Smooth muscle cell (in vitro differentiated cells): Measurements from ENCODE around the gene SRP14. TPM values are rescaled to one million over a fixed set of nuclear protein-coding genes. Genes with fewer than 3 reads are reported as not detected.
A peak's percentile ranks its signal among the peaks of the same experiment; 100 is the strongest.

ENCODE experiments used
- DNase-seq: peaks from one replicate; lab custom pipeline; 2025; ENCODE audit not compliant: unreplicated experiment; lab: John Stamatoyannopoulos, UW
- H2AFZ ChIP-seq: fragments of 200-600 bp; sonication (generic); 2 replicates; pipeline ENCODE4 v1.6.0; 2016; ENCODE audit warnings: antibody characterized with exemption, low read depth, mild to moderate bottlenecking
- H3F3A ChIP-seq: fragments of 200-600 bp; sonication (generic); 2 replicates; pipeline ENCODE4 v1.6.0; 2017; ENCODE audit warnings: antibody characterized with exemption, low read depth
- H3K27ac ChIP-seq: fragments of 200-600 bp; sonication (generic); 2 replicates; pipeline ENCODE4 v1.5.1; 2016; ENCODE audit warnings: low read depth, mild to moderate bottlenecking
- H3K27me3 ChIP-seq: fragments of 200-600 bp; sonication (generic); 2 replicates; pipeline ENCODE4 v1.6.1; 2016; ENCODE audit warnings: low read depth, mild to moderate bottlenecking
- H3K36me3 ChIP-seq: fragments of 200-600 bp; sonication (generic); 2 replicates; pipeline ENCODE4 v1.5.1; 2016; ENCODE audit warnings: low read depth
- H3K4me1 ChIP-seq: fragments of 200-600 bp; sonication (generic); 2 replicates; pipeline ENCODE4 v1.5.1; 2016; ENCODE audit warnings: low read depth
- H3K4me2 ChIP-seq: fragments of 200-600 bp; sonication (generic); 2 replicates; pipeline ENCODE4 v1.6.0; 2016; ENCODE audit warnings: mild to moderate bottlenecking
- H3K4me3 ChIP-seq: fragments of 200-600 bp; sonication (generic); 2 replicates; pipeline ENCODE4 v1.5.1; 2016; ENCODE audit warnings: mild to moderate bottlenecking
- H3K79me2 ChIP-seq: fragments of 200-600 bp; sonication (generic); 2 replicates; pipeline ENCODE4 v1.6.0; 2016; ENCODE audit warnings: low read depth, mild to moderate bottlenecking
- H3K9ac ChIP-seq: fragments of 200-600 bp; sonication (generic); 2 replicates; pipeline ENCODE4 v1.6.0; 2016; ENCODE audit warnings: low read depth
- H3K9me3 ChIP-seq: fragments of 200-600 bp; sonication (generic); replicated peaks from 2 replicates; pipeline ENCODE4 v1.5.1; 2016; ENCODE audit warnings: low read depth
- H4K20me1 ChIP-seq: fragments of 200-600 bp; sonication (generic); 2 replicates; pipeline ENCODE4 v1.6.0; 2016; ENCODE audit warnings: low read depth
- CTCF ChIP-seq: fragments of 200-600 bp; sonication (generic); IDR thresholded peaks from 2 replicates; pipeline ENCODE4 v1.5.1; 2017; ENCODE audit warnings: borderline replicate concordance, mild to moderate bottlenecking, antibody characterized with exemption; ENCODE audit not compliant: insufficient read depth, poor library complexity, severe bottlenecking
- WGBS: methylation state at CpG from one replicate; pipeline ENCODE4 v1.1.7; 2016; ENCODE audit warnings: low lambda C conversion rate; 5-methylcytosine and 5-hydroxymethylcytosine counted together
- polyA plus RNA-seq: library from polyadenylated mRNA; unstranded; fragments of >200 nt; fragmentation: Nextera tagmentation; extraction: Ambion mirVana; gene quantifications from 2 replicates; pipeline ENCODE4 v1.2.1, GENCODE V29; 2016
- total RNA-seq: library from RNA; depleted of rRNA; stranded (reverse); fragments of >200 nt; gene quantifications from 2 replicates; pipeline ENCODE4 v1.2.3, GENCODE V29; 2014

Gene SRP14
- total and polyA plus RNA-seq, 2 experiments from 2014 or later, result 307 to 726 TPM

- H3K27me3 ChIP-seq, result no peaks in the 10 kb centered on the region
- peak overlapping the region; percentile 75 for H3K4me2 ChIP-seq
- H3K79me2 ChIP-seq, result no peaks in the 10 kb centered on the region
- no peaks in the 10 kb centered on the region for H4K20me1 ChIP-seq
- peaks cover 74% of the 10 kb centered on the region for H3K4me1 ChIP-seq
- DNase-seq, result no peak
- TF ChIP-seq CTCF, result no peak
- H3F3A ChIP-seq, result peaks cover 27% of the 10 kb centered on the region
- no peaks in the 10 kb centered on the region for H3K36me3 ChIP-seq
- 11% methylated on average over 10 of the region's 10 CpGs for WGBS
- H2AFZ ChIP-seq, result no peak overlapping the region
- peak overlapping the region; percentile 67 for H3K9ac ChIP-seq
- H3K27ac ChIP-seq, result peak overlapping the region; percentile 91
- no peak overlapping the region for H3K4me3 ChIP-seq
- no peaks in the 10 kb centered on the region for H3K9me3 ChIP-seq
Measured at GRCh38 chr15:40085266-40085665, 46.3 kb upstream of the SRP14 start.

GRCh38 chr15:40084650-40085049, 45.7 kb upstream of the SRP14 start:
- Histone ChIP-seq H3K27ac (peak overlapping the region; percentile 91), H3K4me1 (peaks cover 70% of the 10 kb centered on the region), H4K20me1 (no peaks in the 10 kb centered on the region), H3K9me3 (no peaks in the 10 kb centered on the region), H3K27me3 (no peaks in the 10 kb centered on the region), H3F3A (peaks cover 24% of the 10 kb centered on the region), H2AFZ (no peak overlapping the region), H3K79me2 (no peaks in the 10 kb centered on the region), H3K36me3 (no peaks in the 10 kb centered on the region), H3K4me3 (no peak overlapping the region), H3K9ac (peak overlapping the region; percentile 67), H3K4me2 (peak overlapping the region; percentile 75)
- DNase-seq, result no peak
- no peak for TF ChIP-seq CTCF
- 60% methylated on average over 9 of the region's 9 CpGs for WGBS

DNA sequence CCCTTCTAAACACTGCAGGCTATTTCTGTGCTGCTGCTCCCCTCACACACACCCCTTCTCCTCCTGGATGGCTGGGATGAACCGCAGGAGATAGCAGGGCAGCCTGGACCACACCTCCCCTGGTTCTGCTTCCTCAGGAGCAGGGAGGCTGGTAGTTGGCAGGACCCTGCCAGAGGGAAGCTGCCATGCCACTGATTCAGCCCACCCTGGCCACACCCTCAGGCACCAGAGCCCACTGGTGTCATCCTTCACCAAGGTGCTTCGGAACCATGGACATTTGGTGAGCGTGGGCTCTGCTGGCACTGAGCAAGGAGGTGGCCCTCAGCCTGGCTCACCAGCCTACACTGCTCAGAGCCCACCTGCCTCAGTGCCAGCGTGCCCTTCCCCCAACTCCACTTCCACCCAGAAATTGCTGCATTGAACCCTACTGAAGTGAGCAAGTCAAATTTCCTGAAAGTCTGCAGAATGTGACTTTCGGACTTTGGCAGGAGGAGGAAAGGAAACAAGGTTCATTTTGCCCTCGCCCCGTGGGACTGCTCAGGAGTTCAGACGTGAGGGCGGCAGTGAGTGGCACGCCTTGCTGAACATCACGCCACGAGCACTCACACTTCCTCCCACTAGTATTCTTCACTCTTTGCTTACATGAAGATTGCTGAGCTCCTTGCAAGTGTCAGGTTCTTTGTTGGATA, 43.4 kb upstream of the SRP14 start:
- H3K4me1 ChIP-seq, result peaks cover 47% of the 10 kb centered on the region
- H4K20me1 ChIP-seq, result no peaks in the 10 kb centered on the region
- H3K27me3 ChIP-seq, result no peaks in the 10 kb centered on the region
- H3K4me3 ChIP-seq, result no peak overlapping the region
- no peaks in the 10 kb centered on the region for H3K9me3 ChIP-seq
- H3F3A ChIP-seq, result peaks cover 17% of the 10 kb centered on the region
- peak overlapping the region; percentile 61 for H3K27ac ChIP-seq
- H2AFZ ChIP-seq, result peak overlapping the region; percentile 81
- no peaks in the 10 kb centered on the region for H3K36me3 ChIP-seq
- H3K4me2 ChIP-seq, result peak overlapping the region; percentile 82
- TF ChIP-seq CTCF, result no peak
- 82% methylated on average over 12 of the region's 12 CpGs for WGBS
- H3K79me2 ChIP-seq, result no peaks in the 10 kb centered on the region
- DNase-seq, result no peak
- H3K9ac ChIP-seq, result peak overlapping the region; percentile 37
